Mucosa of stomach (tissue), 1 donor: ENCODE measurements around the gene RTN4R.
"Not testable (repeated sequence)": the region's sequence is repeated elsewhere in the genome, so short reads cannot be mapped to it uniquely, and the experiment has no call there.

Source experiments
- H3K27me3 ChIP-seq: one replicate; pipeline ENCODE4 v1.7.0; 2013; ENCODE audit warnings: mild to moderate bottlenecking, low read length; ENCODE audit not compliant: control insufficient read depth, insufficient read depth
- H3K36me3 ChIP-seq: one replicate; pipeline ENCODE4 v1.7.0; 2013; ENCODE audit warnings: low read length; ENCODE audit not compliant: control insufficient read depth, insufficient read depth
- H3K4me1 ChIP-seq: one replicate; pipeline ENCODE4 v1.7.0; 2013; ENCODE audit warnings: mild to moderate bottlenecking, low read length; ENCODE audit not compliant: control insufficient read depth, insufficient read depth
- H3K4me3 ChIP-seq: one replicate; pipeline ENCODE4 v1.7.0; 2013; ENCODE audit warnings: low read length
- H3K9ac ChIP-seq: one replicate; pipeline ENCODE4 v1.7.0; 2013; ENCODE audit warnings: mild to moderate bottlenecking, low read length, moderate library complexity
- H3K9me3 ChIP-seq: one replicate; pipeline ENCODE4 v1.7.0; 2013; ENCODE audit warnings: mild to moderate bottlenecking, low read length, moderate library complexity; ENCODE audit not compliant: control insufficient read depth
- donor health status: Pancreatic carcinoma.

RTN4R gene

GRCh38 chr22:20310773-20311172, 42.7 kb upstream of the RTN4R start:
- not testable (repeated sequence) for H3K9me3 ChIP-seq, H3K36me3 ChIP-seq, H3K27me3 ChIP-seq, H3K4me3 ChIP-seq, H3K4me1 ChIP-seq, H3K9ac ChIP-seq

- not testable (repeated sequence) for H3K4me3 ChIP-seq
Measured at GRCh38 chr22:20310180-20310579, 42.1 kb upstream of the RTN4R start.

GRCh38 chr22:20308806-20309650, 40.9 kb upstream of the RTN4R start:
- H3K4me1 ChIP-seq, H3K36me3 ChIP-seq, H3K9me3 ChIP-seq, H3K9ac ChIP-seq, H3K4me3 ChIP-seq, H3K27me3 ChIP-seq: not testable (repeated sequence)

More at GRCh38 chr22:20310180-20310579, 42.1 kb upstream of the RTN4R start:
- not testable (repeated sequence) for H3K27me3 ChIP-seq, H3K4me1 ChIP-seq, H3K9ac ChIP-seq, H3K36me3 ChIP-seq, H3K9me3 ChIP-seq

GRCh38 chr22:20307448-20308447, 39.6 kb upstream of the RTN4R start:
- not testable (repeated sequence) for H3K27me3 ChIP-seq, H3K4me1 ChIP-seq, H3K36me3 ChIP-seq, H3K9me3 ChIP-seq, H3K9ac ChIP-seq, H3K4me3 ChIP-seq

GRCh38 chr22:20306646-20307447, 38.7 kb upstream of the RTN4R start:
- not testable (repeated sequence) for H3K36me3 ChIP-seq, H3K4me1 ChIP-seq, H3K9ac ChIP-seq, H3K9me3 ChIP-seq, H3K27me3 ChIP-seq, H3K4me3 ChIP-seq

- no peak overlapping the region for H3K9ac ChIP-seq
- H3K4me1 ChIP-seq: no peaks in the 10 kb centered on the region
- no peak overlapping the region for H3K4me3 ChIP-seq
- H3K27me3 ChIP-seq: peaks cover 10% of the 10 kb centered on the region
- no peaks in the 10 kb centered on the region for H3K9me3 ChIP-seq
- H3K36me3 ChIP-seq: no peaks in the 10 kb centered on the region
Measured at GRCh38 chr22:20305894-20306645, 38.0 kb upstream of the RTN4R start.

GRCh38 chr22:20305230-20305893, 37.2 kb upstream of the RTN4R start:
- not testable (repeated sequence) for H3K4me3 ChIP-seq, H3K4me1 ChIP-seq, H3K9me3 ChIP-seq, H3K36me3 ChIP-seq, H3K9ac ChIP-seq
- peaks cover 15% of the 10 kb centered on the region for H3K27me3 ChIP-seq

GRCh38 chr22:20304646-20305045, 36.5 kb upstream of the RTN4R start:
- Histone ChIP-seq H3K9ac (no peak overlapping the region), H3K4me3 (no peak overlapping the region), H3K36me3 (no peaks in the 10 kb centered on the region), H3K9me3 (no peaks in the 10 kb centered on the region), H3K4me1 (no peaks in the 10 kb centered on the region), H3K27me3 (peaks cover 15% of the 10 kb centered on the region)

- not testable (repeated sequence) for H3K9ac ChIP-seq, H3K4me1 ChIP-seq, H3K9me3 ChIP-seq, H3K36me3 ChIP-seq, H3K4me3 ChIP-seq
- H3K27me3 ChIP-seq: peaks cover 15% of the 10 kb centered on the region
Measured at GRCh38 chr22:20303229-20303534, 35.1 kb upstream of the RTN4R start.

GRCh38 chr22:20302438-20303228, 34.5 kb upstream of the RTN4R start:
- Histone ChIP-seq H3K4me3 (no peak overlapping the region), H3K4me1 (peaks cover 3% of the 10 kb centered on the region), H3K9ac (no peak overlapping the region), H3K9me3 (no peaks in the 10 kb centered on the region), H3K36me3 (no peaks in the 10 kb centered on the region), H3K27me3 (peaks cover 15% of the 10 kb centered on the region)
